Measurements from ENCODE around the gene MAGEB2.
"Not testable (repeated sequence)": the region's sequence is repeated elsewhere in the genome, so short reads cannot be mapped to it uniquely, and the experiment has no call there.

MAGEB2 gene, protein sequence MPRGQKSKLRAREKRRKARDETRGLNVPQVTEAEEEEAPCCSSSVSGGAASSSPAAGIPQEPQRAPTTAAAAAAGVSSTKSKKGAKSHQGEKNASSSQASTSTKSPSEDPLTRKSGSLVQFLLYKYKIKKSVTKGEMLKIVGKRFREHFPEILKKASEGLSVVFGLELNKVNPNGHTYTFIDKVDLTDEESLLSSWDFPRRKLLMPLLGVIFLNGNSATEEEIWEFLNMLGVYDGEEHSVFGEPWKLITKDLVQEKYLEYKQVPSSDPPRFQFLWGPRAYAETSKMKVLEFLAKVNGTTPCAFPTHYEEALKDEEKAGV

DNA sequence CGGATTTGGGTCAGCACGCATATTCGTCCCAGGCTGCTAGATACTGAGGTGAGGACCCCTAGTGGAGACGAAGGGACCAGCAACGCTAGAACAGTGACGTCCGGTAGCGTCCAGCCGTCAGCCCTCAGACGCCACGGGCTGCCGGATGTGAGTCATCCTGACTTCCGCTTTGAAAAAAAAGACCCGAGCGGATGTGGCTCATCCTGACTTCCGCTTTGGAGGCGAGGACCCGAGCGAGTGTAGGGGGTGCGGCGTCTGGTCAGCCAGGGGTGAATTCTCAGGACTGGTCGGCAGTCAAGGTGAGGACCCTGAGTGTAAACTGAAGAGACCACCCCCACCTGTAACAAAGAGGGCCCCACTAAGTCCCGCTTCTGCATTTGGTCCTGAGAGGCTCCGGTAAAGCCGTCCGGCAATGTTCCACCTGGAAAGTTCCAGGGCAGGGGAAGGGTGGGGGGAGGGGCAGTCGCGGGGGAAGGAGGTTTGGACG is at the start of gene MAGEB2:
TSS of gene MAGEB2 (plus strand) at position 207 of the 487 bp plus-strand sequence. CDS start 3,018 bp downstream, outside the sequence.
- no peak for DNase-seq (ENCODE audit: low read depth in 3 of 3)

DNA sequence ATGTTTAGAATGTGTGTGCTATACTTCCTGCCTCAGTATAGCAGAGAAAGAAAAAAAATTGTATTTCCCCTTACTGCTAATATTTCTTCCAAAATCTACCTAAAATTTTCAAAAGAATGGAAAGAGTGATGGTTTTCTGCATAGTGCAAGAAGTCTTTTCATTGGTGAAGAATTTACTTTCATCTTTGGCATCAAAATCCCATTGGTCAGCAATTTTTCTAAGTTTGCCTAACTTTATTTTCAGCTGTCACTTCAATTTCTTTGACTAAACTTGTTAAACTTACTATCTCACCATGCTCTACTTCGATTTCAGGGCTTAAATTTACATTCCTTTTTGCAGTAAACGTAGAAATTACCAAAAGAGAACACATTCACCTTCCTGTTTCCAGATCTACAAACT is 44.5 kb upstream of the MAGEB2 start:
- DNase-seq (ENCODE audit: low read depth in 3 of 3), result no peak

DNA sequence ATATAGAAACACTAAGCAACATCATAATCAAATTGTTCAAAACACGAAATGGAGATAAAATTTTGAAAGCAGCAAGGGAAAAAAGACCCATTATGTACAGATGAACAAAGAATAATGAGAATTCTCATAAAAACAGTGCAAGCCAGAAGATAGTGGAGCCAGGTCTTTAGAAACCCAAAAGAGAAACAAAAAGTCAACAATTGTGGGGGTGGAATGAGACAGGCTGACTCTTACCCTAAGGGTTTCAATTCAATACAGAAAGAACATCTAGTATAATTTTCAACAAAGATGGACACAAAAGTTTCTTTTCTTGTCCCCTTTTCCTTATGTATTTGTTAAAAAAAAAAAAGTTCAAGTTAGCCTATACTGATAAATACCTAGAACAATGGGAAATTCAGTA is 34.0 kb upstream of the MAGEB2 start:
- DNase-seq (ENCODE audit: low read depth in 3 of 3), result no peak

DNA sequence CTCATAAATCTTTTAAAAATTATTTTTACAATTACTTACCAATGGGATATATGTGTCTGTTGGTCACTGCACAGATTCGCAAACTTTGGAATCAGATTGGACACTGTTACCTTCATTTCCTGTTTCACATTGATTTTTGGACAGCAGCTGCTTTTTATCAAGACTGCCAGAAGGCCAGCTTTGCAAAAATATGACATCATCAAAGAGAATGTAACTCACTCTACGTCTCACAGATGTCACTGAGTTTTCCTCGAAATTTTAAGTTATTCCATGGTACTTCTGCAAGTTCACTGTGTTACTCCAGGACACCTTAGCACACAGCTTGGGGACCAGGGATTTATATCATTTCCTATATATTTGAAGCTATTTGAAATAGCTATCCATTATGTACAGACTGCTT is 31.8 kb upstream of the MAGEB2 start:
- DNase-seq (ENCODE audit: low read depth in 3 of 3), result no peak

DNA sequence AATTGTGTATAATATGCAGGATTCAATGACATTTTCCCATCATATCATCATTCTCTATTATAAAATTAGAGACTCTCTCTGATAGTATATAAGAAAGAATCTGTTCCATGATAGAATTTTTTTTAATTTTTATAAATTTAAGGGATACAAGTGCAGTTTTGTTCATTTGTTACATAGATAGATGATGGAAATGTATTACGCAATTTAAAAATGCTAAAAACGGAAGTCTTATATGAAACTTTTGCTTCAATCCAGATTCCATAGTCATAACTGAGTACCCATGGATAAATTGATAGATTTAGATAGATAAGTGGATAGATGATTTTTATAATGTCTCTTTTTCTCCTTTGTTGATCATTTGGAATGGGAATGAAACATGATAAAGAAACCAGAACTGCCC is 24.9 kb upstream of the MAGEB2 start:
- DNase-seq (ENCODE audit: low read depth in 3 of 3), result no peak

DNA sequence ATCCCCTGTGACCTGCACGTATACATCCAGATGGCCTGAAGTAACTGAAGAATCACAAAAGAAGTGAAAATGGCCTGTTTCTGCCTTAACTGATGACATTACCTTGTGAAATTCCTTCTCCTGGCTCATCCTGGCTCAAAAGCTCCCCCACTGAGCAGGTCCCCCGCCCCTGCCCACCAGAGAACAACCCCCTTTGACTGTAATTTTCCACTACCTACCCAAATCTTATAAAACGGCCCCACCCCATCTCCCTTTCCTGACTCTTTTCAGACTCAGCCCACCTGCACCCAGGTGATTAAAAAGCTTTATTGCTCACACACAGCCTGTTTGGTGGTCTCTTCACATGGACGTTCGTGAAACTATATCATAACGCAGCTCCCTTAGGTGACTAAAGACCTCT is 21.5 kb upstream of the MAGEB2 start:
- DNase-seq (ENCODE audit: low read depth in 3 of 3), result not testable (repeated sequence)

DNA sequence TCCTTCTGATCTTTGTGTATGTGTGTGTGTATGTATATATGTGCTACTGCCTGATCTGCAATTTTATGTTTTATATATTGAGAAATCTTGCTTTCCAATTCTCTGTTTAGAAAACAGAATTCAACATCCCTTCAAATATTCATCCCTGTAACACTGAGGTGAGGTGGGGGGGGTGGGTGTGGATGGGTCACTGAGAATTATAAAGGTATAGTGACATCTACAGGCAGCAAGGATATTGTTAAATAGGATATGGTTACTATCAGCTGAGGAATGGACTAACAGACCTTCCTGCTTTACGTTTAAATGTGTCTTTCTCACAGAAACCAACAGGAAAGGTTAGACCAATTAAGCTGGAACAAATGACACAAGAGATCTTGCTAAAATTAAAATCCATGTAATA is 19.0 kb upstream of the MAGEB2 start:
- DNase-seq (ENCODE audit: low read depth in 3 of 3), result no peak

DNA sequence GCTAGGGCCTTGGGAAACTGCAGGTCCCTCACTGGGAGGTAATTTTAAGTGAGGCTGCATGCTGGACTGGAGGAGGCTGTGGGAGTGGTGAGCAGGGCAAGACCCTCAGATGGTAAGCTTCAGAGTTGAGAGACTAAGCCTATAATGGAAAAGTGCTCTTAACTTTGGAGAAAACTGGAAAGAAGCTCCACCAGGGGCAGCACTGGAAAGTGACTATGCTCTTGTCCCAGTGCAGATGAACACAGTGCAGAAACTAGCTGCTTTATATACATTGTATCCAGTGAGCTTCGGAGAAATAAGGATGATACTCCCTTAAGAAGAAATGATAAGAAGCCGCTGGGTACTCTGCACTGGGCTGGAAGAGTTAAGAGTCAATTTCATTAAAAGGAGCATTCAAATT is 3.2 kb upstream of the MAGEB2 start:
- DNase-seq (ENCODE audit: low read depth in 3 of 3), result no peak

DNA sequence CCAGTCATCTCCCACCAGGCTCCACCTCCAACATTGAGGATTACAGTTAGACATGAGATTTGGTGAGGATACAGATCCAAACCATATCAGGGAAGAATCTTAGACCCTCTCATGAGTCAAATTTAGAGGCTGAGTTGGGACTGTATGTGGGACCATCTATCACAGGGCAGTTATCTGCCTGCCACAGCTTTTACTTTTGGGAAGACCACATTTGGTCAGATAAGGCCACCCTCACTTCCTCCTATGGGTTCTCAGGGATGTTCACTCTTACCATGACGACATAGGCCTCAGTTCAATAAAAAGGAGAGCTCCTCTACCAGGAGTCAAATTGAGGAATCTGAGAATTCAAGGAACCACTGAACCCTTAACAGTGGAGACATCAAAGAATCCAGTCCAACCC is 2.1 kb downstream of the MAGEB2 start:
- no peak for DNase-seq (ENCODE audit: low read depth in 3 of 3)

DNA sequence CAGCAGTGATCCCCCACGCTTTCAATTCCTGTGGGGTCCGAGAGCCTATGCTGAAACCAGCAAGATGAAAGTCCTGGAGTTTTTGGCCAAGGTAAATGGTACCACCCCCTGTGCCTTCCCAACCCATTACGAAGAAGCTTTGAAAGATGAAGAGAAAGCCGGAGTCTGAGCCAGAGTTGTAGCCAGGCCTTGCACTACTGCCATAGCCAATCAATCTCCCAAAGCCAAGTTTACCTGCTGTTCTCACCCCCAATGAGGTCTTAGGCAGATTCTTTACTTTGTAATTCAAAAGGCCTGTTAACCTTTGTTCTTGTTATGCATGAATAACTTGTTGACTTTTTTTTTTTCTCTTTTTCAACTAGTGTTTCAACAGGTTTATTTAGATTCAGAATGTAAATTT is 4.0 kb downstream of the MAGEB2 start:
- DNase-seq (ENCODE audit: low read depth in 3 of 3), result no peak

DNA sequence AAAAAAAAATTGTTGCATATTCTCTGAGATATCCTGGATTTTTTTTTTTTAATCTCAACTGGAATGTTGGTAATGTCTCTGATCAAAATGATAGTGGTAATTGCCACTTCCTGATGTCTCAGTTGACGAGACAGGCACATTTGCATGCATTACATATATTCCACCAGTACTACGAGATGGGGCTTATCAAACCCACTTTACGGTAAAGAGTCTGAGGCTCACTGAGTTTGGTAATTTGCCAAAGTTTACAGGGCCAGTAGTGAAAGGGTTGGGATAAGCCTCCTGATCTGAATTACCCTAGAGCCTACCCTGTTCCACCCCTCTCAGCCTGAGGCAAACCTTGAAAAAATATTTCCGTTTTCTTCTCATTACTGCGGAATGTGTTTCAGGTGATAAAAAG is 5.3 kb downstream of the MAGEB2 start:
- DNase-seq (ENCODE audit: low read depth in 3 of 3), result no peak

DNA sequence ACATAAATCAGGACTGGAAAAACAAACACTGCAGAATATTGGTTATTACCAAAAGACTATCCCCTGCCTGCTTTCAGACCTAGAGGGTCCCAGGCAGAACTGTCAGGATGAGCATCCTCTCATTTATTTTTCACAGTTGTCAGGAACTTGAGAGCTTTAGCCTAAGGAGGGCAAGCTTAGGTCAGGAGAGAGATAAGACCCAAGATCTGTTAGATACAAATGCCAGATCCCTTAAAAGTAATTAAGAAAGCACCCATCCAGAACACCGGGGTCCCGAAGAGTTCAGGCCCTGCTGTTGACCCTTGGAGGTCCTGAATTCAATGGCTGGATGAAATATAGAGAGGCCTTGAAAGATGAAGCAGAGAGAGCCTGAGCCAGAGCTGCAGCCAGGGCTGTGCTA is 9.2 kb downstream of the MAGEB2 start:
- no peak for DNase-seq (ENCODE audit: low read depth in 3 of 3)

DNA sequence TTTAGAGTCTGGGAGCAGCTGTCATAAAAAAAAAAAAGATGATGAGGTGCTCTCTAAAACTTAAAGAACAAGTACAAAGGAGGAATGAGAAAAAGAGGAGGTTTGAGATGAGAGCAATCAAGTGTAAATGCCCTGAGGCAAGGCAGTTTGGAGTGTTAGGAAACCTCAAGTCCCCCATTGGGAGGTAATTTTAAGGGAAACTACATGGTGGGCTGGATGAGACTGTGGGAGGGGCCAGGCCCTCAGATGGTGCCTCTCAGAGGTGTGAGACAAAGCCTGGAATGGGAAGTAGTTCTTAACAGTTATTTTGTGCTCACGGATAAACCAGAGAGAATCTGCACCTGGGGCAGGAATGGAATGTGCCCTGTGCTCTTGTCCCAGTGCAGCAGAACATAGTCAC is 13.2 kb downstream of the MAGEB2 start:
- DNase-seq (ENCODE audit: low read depth in 3 of 3), result no peak

DNA sequence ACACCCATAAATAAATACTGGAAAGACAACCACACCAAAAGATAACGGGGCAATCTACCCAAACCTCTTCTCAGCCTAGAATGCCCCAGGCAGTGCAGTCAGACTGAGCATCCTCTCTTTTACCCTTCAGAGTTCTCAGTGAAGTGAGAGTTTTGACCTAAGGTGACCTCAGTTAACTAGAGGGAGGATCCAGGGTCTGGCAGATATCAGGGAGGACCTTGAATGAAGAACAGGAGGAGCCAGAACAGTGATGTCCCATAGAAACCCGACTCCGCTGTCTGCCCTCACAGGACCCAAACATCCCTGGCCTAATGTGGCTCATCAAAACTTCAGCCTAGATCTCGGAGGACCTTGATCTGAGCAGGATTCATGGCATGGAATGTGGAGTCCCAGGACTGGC is 15.0 kb downstream of the MAGEB2 start, which contains the start of gene MAGEB3:
TSS of gene MAGEB3 (plus strand) at position 263 of the 400 bp plus-strand sequence. CDS start 5,268 bp downstream, outside the sequence.
- DNase-seq (ENCODE audit: low read depth in 3 of 3), result no peak

DNA sequence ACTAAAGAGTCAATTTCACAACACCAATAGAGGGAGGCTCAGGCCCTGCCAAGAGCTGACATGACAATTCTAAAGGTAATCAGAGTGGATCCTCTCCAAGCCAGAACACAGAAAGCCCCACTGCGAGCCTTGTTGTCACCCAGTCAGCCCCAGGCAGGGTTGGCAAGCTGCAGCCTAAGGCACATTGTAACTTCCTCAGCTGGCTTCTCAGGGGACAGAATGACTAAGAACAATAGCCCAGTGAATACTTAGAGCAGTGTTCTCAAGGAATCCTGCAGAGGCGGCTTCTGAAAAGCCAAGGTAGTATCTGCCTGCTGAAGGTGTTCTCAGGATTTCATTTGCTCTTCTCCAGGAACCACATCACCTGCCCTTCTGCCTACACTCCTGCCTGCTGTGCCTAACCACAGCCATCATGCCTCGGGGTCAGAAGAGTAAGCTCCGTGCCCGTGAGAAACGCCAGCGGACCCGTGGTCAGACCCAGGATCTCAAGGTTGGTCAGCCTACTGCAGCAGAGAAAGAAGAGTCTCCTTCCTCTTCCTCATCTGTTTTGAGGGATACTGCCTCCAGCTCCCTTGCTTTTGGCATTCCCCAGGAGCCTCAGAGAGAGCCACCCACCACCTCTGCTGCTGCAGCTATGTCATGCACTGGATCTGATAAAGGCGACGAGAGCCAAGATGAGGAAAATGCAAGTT is 26.5 kb downstream of the MAGEB2 start, which contains the start of gene MAGEB4:
TSS of gene MAGEB4 (plus strand) at position 277 of the 692 bp plus-strand sequence. CDS start at position 413, 136 bp downstream.
- DNase-seq (ENCODE audit: low read depth in 3 of 3), result no peak

DNA sequence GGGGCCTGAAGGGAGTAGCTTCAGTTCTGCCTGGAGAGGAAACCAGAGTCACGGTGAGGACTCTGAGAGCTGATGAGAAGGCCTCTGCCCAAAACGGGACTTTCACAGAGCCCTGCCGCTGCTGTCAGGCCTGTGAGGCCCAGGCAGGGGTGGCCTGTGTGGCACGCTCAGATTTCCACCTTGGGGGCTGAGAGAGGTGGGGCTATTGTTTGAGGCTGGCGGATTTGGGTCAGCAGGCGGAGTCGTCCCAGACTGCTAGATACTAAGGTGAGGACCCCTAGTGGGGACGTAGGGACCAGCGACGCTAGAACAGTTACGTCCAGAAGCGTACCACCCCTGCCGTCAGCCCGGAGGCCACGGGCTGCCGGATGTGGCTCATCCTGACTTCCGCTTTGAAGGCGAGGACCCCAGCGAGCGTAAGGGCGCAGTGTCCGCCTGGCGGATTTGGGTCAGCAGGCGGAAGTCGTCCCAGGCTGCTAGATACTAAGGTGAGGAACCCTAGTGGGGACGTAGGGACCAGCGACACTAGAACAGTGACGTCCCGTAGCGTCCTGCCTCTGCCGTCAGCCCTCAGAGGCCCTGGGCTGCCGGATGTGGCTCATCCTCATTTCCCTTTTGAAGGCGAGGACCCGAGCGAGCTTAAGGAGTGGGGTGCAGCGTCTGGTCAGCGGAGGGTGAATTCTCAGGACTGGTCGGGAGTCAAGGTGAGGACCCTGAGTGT is 31.6 kb downstream of the MAGEB2 start, which contains the start of gene MAGEB1:
TSS of gene MAGEB1 (plus strand) at position 378 of the 721 bp plus-strand sequence. CDS start 3,348 bp downstream, outside the sequence.
- no peak for DNase-seq (ENCODE audit: low read depth in 3 of 3)

DNA sequence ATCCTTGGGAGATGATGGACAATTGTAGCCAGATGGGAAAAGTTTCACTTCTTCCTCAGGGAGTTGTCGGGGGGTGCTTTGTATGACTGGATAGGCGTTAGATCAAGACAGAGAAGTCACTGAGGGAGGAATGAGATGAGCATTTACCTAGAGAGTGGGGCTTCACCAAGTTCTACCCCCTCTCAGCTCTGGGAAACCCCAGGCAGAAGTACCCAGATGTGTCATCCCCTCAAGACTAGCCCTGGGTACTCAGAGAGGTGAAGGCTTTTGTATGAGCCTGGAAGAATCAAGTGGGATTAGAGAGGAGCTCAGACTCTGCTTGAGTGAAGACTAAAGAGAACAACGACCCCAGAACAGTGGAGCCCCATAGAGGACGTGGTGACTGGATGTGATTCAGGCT is 33.5 kb downstream of the MAGEB2 start:
- no peak for DNase-seq (ENCODE audit: low read depth in 3 of 3)

DNA sequence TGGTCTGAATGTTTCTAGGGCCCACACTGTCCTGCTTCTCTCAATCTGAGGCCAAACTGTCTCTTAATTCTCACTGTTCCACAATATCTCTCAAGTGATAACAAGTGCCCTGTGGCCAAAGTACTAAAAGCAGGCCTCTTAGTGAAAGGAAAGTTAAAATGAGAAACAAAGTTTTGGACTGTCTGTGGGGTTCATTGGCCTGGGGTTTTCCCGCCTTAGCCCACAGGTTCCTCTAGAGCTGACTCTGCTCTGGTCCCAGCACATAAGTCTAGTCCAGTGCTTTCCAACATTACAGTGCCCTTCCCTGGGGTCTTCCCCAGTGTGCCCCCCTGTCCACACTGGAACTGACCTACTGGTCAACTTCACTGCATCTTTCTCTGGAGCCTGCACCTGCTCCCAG is 37.9 kb downstream of the MAGEB2 start:
- no peak for DNase-seq (ENCODE audit: low read depth in 3 of 3)

DNA sequence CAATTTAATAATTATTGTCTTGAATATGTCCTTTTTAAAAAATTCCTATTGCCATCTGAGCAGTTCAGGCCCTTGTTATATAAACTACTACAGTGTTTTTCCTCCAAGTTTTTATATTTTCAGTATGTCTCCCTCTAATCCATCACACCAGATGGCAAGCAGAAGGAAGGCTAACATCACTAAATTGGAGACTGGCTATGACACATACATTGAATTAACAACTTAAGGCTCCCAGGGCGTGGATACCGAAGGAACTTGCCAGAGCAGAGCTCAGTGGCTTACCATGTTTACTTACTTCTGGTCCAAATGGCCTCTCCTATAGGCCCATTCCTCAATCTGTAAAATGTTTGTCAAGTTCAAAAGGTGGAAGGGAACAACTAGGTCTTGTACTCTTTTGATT is 44.6 kb downstream of the MAGEB2 start:
- no peak for DNase-seq (ENCODE audit: low read depth in 3 of 3)

DNA sequence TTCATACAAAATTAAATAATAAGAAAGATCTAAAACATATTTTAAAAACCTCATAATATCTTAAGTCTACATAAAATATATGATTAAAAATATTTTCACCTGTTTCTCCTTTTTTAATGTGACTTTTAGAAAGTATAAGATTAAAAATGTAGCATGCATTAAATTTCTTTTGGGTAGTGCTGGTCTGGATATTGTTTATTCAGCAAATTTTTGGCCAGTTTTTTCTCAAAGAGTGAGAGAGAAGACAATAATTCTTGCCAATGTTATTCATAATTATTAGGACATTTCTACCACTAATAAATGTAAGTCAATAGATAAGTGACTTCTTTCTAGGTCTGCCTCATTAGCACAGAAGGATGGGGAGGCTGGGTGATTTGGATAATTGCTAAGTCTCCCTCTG is 45.6 kb downstream of the MAGEB2 start:
- no peak for DNase-seq (ENCODE audit: low read depth in 3 of 3)

DNA sequence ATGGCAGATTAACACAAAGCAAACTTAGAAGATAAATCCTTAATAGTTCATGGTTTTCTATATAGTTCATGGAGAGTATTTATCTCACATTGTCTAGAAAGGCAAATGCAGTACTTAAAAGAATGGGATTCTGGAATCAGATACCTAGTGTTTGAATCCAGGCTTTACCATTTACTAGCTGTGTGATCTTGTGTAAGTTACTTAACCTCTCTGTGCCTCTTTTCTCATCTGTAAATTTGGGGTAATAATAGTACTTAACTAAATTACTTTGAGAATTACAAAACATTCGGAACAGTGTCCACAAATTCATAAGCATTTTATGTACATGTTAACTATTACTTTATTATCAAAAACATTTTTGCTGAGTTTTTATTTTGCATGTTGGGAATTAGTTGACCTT is 47.4 kb downstream of the MAGEB2 start:
- no peak for DNase-seq (ENCODE audit: low read depth in 3 of 3)

All from stimulated activated CD4-positive, alpha-beta T cell treated with anti-CD3 and anti-CD28 coated beads, TNF-alpha, amount 100 ng/mL, for 48 hours (primary cell).